ENCODE measurements around the gene LRRC28.

Gene LRRC28

DNA sequence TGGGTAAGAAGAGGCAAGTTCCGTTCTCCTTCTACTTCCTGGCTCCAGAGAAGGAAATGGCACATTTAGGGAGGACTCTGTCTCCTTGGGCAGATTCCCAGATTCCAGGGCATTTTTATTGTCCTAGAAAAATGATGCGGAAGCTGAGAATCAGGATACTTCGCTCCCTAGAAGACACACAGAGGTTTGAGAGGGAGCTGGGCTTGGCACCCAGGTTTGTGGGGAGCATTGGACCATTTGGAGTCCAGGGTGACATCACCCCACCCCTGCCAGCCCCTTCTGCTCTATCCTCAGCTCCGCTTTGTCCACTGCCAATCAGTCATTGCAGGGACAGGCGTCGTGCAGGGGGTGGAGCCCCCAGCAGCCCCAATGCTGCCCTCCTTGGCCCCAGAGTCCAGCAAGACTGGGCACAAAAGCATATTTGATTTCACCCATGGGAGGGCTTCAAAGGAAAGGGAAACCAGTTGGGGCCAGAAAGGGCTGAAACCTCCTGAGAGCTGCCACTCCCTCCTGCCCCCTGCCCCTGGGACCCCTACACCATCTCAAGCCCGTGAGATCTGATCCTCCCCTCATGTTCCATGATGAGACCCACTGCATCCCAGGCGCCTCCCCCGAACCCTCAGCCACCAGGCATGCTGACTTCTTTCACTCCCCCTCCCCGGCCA, 184.7 kb downstream of the LRRC28 start:
- no peak overlapping the region for H3K4me3 ChIP-seq (ENCODE audit: low read depth, low read length)
- DNase-seq (ENCODE audit: low read depth): no peak
- TF ChIP-seq, protein P1, sequence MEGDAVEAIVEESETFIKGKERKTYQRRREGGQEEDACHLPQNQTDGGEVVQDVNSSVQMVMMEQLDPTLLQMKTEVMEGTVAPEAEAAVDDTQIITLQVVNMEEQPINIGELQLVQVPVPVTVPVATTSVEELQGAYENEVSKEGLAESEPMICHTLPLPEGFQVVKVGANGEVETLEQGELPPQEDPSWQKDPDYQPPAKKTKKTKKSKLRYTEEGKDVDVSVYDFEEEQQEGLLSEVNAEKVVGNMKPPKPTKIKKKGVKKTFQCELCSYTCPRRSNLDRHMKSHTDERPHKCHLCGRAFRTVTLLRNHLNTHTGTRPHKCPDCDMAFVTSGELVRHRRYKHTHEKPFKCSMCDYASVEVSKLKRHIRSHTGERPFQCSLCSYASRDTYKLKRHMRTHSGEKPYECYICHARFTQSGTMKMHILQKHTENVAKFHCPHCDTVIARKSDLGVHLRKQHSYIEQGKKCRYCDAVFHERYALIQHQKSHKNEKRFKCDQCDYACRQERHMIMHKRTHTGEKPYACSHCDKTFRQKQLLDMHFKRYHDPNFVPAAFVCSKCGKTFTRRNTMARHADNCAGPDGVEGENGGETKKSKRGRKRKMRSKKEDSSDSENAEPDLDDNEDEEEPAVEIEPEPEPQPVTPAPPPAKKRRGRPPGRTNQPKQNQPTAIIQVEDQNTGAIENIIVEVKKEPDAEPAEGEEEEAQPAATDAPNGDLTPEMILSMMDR (IDR thresholded peaks at IDR 0.05; ENCODE audit: low read depth, low read length, missing control alignments): no peak

- no peak for DNase-seq (ENCODE audit: low read depth)
- H3K4me3 ChIP-seq (ENCODE audit: low read depth, low read length): no peak overlapping the region
- TF ChIP-seq, protein P1 (IDR thresholded peaks at IDR 0.05; ENCODE audit: low read depth, low read length, missing control alignments): no peak
Observed at GRCh38 chr15:99436542-99437314, 185.4 kb downstream of the LRRC28 start.

DNA sequence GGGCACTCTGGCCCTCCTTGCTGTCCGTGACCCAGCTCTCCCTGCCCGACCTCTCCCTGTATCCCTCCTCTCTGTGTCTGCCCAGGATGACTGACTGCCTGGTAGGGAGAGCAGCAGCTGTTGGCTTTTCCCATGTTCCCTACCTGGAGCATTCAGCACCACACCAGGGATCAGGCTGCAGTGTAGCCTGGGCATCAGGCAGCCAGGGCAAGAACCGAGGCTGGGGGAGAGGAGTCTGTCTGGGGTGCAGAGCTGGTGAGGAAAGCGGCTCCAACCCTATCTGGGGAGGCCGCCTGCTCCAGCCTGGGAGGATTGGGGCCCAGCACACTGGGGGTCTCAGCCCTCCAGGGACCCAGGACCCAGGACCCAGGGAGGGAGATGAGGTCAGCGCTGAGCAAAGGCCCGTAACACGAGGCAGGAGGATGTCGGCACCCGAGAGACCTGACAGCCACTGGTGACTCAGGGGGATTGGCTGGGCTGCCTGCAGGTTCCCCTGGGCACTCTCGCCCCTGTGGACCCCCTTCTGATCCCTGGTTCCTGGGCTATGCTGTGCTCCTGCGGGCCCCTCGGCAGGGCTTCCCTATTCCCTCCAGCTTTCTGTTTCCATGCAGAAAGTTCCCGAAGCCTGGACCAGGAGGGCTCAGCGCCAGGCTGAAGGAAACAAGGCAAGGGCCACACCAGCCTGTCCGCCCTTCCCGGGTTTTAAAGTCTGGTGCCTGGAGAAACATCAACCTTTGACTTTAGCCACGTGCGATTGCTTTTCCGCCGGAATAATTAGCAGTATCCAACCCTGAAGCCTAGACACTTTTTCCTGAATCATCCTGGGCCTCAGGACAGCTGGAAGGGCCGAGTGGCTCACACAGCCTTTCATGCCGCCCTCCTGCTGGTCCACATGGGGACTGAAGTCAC, 186.3 kb downstream of the LRRC28 start:
- DNase-seq (ENCODE audit: low read depth): no peak
- TF ChIP-seq, protein P1 (IDR thresholded peaks at IDR 0.05; ENCODE audit: low read depth, low read length, missing control alignments): no peak
- H3K4me3 ChIP-seq (ENCODE audit: low read depth, low read length): no peak overlapping the region

DNA sequence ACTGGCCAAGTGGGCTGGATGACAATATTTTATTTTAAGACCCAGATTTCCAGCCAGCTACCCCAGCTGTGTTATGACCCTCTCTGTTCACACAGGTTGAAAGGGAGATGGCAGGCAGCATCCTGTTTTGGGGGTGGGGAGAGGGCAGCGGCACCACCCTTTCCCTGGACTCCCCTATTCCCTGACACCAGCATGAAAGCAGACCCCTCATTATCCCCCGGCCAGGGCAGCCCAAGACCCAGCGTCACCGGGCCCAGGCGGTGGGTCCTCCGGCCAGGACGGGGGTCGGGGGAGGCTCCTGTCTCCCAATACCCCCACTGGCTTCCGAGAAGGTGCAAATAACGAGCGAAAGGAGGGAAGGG, 186.9 kb downstream of the LRRC28 start:
- TF ChIP-seq, protein P1 (IDR thresholded peaks at IDR 0.05; ENCODE audit: low read depth, low read length, missing control alignments): no peak
- H3K4me3 ChIP-seq (ENCODE audit: low read depth, low read length): no peak overlapping the region
- DNase-seq (ENCODE audit: low read depth): no peak

- TF ChIP-seq, protein P1 (IDR thresholded peaks at IDR 0.05; ENCODE audit: low read depth, low read length, missing control alignments): no peak
Observed at GRCh38 chr15:99438691-99439523, 187.6 kb downstream of the LRRC28 start.

GRCh38 chr15:99439524-99439835, 188.2 kb downstream of the LRRC28 start:
- TF ChIP-seq, protein P1 (IDR thresholded peaks at IDR 0.05; ENCODE audit: low read depth, low read length, missing control alignments): no peak
- no peak overlapping the region for H3K4me3 ChIP-seq (ENCODE audit: low read depth, low read length)
- DNase-seq (ENCODE audit: low read depth): no peak

More at GRCh38 chr15:99438691-99439523, 187.6 kb downstream of the LRRC28 start:
- no peak for DNase-seq (ENCODE audit: low read depth)
- no peak overlapping the region for H3K4me3 ChIP-seq (ENCODE audit: low read depth, low read length)
